Thoracic aorta (tissue), 2 donors: ENCODE results near the gene SAA1. TPM values are rescaled to one million over a fixed set of nuclear protein-coding genes. Genes with fewer than 3 reads are reported as not detected.

Experiments used
- ATAC-seq: fragments of 150-250 bp; one replicate; pipeline ENCODE4 v1.8.0; 2017; ENCODE audit warnings: low read depth; ENCODE audit not compliant: insufficient number of reproducible peaks, low FRiP score
- DNase-seq: peaks from one replicate; pipeline ENCODE4 v3.0.0-alpha.2; 2020; ENCODE audit warnings: low spot score
- H3K27ac ChIP-seq, 2 donors: fragments of 200-600 bp; sonication (generic); 1 replicate in 1 of 2; 2 replicates in 1 of 2; pipeline ENCODE4 v1.5.1; 2016; ENCODE audit warnings: mild to moderate bottlenecking in 2 of 2, moderate library complexity in 2 of 2
- H3K27me3 ChIP-seq: fragments of 200-600 bp; sonication (generic); replicated peaks from 2 replicates; pipeline ENCODE4 v1.6.0; 2016; ENCODE audit warnings: mild to moderate bottlenecking; ENCODE audit not compliant: insufficient read depth
- H3K36me3 ChIP-seq: fragments of 200-600 bp; sonication (generic); one replicate; pipeline ENCODE4 v1.5.1; 2016
- H3K4me1 ChIP-seq, 2 donors: fragments of 200-600 bp; sonication (generic); 1 replicate in 1 of 2; 2 replicates in 1 of 2; pipeline versions ENCODE4 v1.5.1 to v1.6.0; 2016; ENCODE audit warnings: low read depth in 2 of 2, mild to moderate bottlenecking in 1 of 2; ENCODE audit not compliant: control insufficient read depth in 1 of 2
- H3K4me3 ChIP-seq: fragments of 200-600 bp; sonication (generic); 2 replicates; pipeline ENCODE4 v1.5.1; 2016; ENCODE audit warnings: mild to moderate bottlenecking
- H3K9me3 ChIP-seq: fragments of 200-600 bp; sonication (generic); 2 replicates; pipeline ENCODE4 v1.5.1; 2016
- CTCF ChIP-seq: fragments of 200-600 bp; sonication (generic); IDR thresholded peaks from one replicate; pipeline ENCODE4 v1.5.1; 2019; ENCODE audit warnings: antibody characterized with exemption
- total RNA-seq, 2 donors: library from RNA; depleted of rRNA; stranded (reverse); fragments of >200 nt; gene quantifications; one replicate each; pipeline versions ENCODE4 v1.1.0 to v1.2.3, GENCODE V29; 2016

Gene SAA1
- total RNA-seq, 2 donors from 2014 or later: 6.5 to 18.9 TPM

GRCh38 chr11:18229501-18229900, 36.6 kb upstream of the SAA1 start:
- no peak for ATAC-seq
- H3K4me3 ChIP-seq: no peak overlapping the region
- no peak for TF ChIP-seq CTCF
- no peaks in the 10 kb centered on the region for H3K36me3 ChIP-seq
- no peak for DNase-seq
- no peaks in the 10 kb centered on the region for H3K9me3 ChIP-seq
- H3K27ac ChIP-seq: no peak overlapping the region
- no peaks in the 10 kb centered on the region for H3K4me1 ChIP-seq
- H3K27me3 ChIP-seq: no peaks in the 10 kb centered on the region

DNA sequence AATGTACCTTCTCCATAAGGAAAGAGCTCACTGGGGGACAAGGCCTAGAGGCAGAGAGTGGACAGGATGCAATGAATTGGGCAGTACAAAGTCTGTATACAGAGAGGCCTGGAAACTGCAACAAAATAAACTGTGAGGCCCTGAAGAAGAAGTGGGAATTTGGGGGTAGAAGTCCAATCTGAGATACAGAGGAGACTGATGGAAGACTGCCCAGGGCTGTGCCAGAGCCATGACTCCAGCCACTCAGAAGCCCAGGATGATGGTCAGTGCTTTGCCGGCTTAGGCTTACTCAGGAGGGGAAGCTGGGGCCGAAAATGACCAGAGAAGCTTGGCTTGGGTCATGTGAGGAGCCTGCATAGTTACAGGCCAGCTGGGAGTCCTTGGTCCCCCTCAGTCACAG, 35.2 kb upstream of the SAA1 start:
- Histone ChIP-seq H3K9me3 (no peaks in the 10 kb centered on the region), H3K27me3 (no peaks in the 10 kb centered on the region), H3K4me1 (no peaks in the 10 kb centered on the region), H3K27ac (no peak overlapping the region), H3K4me3 (no peak overlapping the region), H3K36me3 (no peaks in the 10 kb centered on the region)
- ATAC-seq: no peak
- TF ChIP-seq CTCF: no peak
- no peak for DNase-seq

DNA sequence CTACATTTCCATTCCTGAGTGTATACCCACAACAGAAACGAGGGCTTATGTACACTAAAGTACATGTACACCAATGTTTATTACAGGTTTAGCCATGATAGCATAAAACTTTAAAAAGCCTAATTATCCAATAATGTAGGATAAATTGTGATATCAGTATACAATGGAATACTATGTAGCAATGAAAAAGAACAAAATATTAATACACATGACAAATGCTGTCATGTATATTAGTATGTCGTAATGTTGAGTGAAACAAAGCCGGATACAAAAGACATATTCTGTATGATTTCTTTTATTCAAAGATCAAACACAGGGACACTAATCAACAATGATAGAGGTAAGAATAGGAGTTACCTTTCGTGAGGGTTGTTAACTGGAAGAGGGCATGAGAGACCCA, 32.2 kb upstream of the SAA1 start:
- H3K27ac ChIP-seq: no peak overlapping the region
- no peak overlapping the region for H3K4me3 ChIP-seq
- no peaks in the 10 kb centered on the region for H3K4me1 ChIP-seq
- no peaks in the 10 kb centered on the region for H3K27me3 ChIP-seq
- H3K9me3 ChIP-seq: no peaks in the 10 kb centered on the region
- no peak for DNase-seq
- no peak for ATAC-seq
- no peaks in the 10 kb centered on the region for H3K36me3 ChIP-seq
- TF ChIP-seq CTCF: no peak

DNA sequence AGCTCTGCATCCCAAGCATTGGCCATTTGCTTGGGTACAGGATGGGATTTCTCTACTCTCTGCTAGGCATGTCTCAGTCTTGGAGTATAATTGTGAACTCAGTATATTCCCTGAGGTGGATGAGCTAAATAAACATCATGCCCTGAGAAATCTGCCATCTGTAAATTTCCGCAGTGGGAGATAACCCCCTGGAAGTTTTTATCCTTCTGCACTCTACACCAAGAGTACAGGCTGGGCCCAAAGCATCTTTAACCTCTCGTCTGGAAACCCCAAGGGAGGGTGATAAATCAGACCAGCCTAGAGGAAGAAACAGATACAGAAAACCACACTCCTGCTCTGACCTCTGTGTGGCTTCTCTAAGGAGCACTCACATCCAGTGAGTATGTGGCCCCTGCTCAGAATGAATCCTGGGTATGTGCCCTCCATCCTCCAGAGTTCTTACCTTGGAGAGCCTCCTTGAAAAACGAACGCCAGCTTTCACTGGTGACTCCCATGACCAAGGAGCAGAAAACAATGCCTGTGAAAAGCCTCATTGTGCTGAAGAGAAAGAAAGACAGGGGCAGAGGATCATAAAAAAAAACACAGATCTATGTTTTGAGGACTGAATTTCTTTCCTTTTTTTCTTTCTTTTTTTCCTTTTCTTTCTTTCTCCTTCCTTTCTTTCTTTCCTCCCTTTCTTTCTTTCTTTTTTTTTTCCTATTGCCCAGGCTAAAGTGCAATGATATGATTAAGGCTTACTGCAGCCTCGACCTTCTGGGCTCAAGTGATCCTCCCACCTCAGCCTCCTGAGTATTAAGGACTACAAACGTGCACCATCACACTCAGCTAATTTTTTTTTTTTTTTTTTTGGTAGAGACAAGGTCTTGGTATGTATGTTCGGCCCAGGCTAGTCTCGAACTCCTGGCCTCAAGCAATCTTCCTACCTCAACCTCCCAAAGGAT, 30.4 kb upstream of the SAA1 start:
- no peak for TF ChIP-seq CTCF
- Histone ChIP-seq H3K9me3 (no peaks in the 10 kb centered on the region), H3K36me3 (no peaks in the 10 kb centered on the region), H3K4me3 (no peak overlapping the region), H3K4me1 (no peaks in the 10 kb centered on the region), H3K27ac (no peak overlapping the region), H3K27me3 (no peaks in the 10 kb centered on the region)
- DNase-seq: no peak
- ATAC-seq: no peak

DNA sequence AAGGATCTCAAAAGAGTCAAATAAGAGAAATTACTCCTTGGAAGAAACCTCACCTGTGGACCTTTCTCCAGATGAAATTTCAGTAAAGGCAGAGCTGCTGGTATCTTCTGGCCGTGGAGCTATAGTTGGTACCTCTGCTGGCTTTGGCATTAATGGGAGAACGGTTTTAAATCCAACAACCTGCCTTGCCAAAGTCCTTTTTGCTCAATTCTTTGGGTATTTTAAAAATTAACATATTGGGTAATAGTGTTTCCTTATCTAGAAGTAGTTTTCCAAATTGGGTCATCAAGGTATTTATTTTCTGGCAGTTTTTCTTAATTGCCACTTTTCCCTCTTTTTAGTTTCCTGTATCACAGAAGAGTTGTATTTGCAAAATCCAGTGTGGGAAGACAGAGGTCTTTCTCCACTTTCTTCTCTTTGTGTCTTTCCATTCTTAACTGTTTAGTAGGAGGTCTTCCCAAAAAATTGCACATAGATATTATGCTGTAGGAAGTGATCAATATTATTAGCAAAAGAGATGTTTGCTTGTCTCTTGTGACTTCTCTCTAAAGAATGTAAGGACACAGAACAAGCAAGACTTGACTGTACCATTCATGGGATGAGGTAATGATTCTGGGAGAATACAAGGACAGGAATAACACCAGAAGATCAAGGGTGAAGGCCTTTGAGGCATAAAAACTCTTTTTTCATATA, 29.3 kb upstream of the SAA1 start, which contains the start of gene SAA4:
TSS of gene SAA4 (minus strand) at position 139 of the 693 bp plus-strand sequence. CDS start 876 bp downstream, outside the sequence.
- H3K36me3 ChIP-seq: no peaks in the 10 kb centered on the region
- H3K4me3 ChIP-seq: no peak within 1 kb of the TSS
- no peak within 1 kb of the TSS for H3K27ac ChIP-seq
- DNase-seq (no peak), ATAC-seq (no peak)
- no peaks in the 10 kb centered on the region for H3K4me1 ChIP-seq
- no peaks in the 10 kb centered on the region for H3K27me3 ChIP-seq
- no peak for TF ChIP-seq CTCF
- H3K9me3 ChIP-seq: no peaks in the 10 kb centered on the region
